NOMO-1 treated with dmso at 0.1 percent for 144 hours (cell line): ENCODE measurements around the gene CAMTA1.
A peak's percentile ranks its signal among the peaks of the same experiment; 100 is the strongest.

Experiments
- DNase-seq: peaks from one replicate; lab custom pipeline; 2025; ENCODE audit not compliant: unreplicated experiment; lab: John Stamatoyannopoulos, UW

CAMTA1 gene

GRCh38 chr1:7178336-7178735, 393.1 kb downstream of the CAMTA1 start:
- DNase-seq = no peak

DNA sequence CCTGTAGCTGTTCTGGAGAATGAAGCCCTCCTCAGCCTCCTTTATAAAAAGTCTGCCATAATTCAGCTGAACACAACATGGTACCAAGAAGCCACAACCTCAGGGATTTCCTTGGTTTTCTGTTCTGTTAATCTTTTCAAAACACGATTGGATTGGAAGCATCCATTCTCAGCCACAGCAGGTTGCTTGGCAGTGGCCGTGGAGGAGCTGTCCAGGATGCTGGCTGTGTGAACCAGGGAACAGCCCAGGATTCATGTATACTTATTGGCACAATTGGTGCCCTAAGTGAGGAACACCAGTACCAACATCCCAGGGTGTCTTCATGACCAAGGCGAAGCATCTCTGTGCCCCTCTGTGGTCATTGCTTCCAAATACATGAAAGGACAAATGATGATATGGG, 393.5 kb downstream of the CAMTA1 start:
- no peak for DNase-seq

DNA sequence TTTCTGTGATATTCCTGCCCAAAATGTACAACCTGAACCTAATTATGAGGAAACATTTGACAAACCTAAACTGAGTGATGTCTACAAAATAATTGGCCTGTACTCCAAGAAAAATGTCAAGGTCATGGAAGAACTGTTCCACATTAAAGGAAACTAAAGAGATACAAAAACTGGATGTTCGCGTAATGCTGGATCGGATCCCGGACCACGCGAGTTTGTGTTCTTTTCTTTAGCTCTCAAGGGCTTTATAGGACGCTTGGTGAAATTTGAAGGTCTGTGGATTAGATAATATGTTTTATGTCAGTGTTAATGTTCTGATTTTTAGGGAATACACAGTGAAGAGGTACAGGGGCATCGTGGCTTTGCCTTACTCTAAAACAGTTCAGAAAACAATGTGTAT, 400.5 kb downstream of the CAMTA1 start:
- no peak for DNase-seq

DNA sequence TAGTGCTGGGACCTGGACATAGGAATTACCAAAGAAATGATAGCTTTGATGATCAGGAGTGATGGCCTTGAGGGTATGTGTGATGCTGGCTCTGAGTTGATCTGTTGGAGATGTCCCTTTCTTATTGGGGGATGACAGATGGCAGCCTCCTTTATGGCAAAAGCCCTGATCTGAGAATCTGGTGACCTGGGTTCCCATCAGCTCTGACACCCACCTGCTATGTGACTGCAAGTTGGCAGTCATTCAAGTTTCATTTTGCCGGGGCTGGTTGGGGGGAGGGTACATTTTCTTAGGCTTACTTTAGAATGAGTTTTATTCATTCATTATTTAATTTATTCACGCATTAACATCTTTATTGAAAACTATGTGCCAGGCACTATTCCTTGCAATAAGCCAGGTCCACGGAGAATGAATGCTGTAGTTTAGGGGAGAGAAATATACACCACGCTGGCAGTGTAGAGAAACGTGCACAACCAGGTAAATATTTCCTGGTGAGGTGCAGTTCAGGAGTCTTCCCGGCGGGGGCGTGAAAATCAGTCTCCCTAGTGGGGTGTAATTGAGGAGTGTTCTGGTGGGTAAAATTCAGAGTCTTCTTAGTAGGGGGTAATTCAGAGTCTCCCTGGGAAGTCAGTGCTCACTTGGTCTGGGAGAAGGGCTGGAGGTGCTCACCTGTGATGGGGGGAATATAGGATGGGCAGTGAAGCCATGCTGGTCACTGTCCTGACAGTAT, 401.3 kb downstream of the CAMTA1 start:
- no peak for DNase-seq

DNA sequence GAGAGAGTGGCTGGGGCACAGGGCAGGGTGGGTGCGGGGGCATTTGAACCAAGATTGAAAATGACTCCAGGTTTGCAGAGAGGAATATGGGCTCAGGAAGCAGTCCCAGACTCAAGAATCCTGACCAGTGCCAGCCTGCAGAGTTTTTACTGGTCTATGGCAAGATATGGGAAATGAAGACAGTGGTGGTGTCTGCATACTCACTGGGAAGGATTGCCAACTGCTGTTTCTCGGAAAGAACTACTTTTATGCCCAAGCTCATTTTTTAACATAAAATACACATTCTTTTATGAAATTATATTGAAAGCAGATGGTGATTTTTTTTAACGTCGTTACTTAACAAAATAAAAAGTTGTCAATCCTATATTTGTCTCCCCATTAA, 401.8 kb downstream of the CAMTA1 start:
- no peak for DNase-seq

DNA sequence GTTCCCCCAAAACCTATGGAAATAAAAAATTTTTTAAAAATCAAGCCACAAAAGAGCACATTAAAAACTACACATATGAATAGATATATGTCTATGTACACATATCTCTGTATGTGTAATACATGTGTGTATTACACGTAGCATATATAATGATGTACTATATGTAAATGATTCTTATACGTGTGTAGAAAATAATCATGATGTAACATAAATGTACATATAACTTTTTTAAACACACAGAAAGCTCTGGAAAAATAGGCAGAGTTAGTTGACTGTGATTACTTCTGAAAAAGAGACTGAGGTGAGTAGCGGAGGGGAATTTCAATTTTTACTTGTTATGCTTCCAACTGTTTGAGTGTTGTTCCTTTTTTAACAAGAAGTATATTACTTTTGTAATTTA, 405.0 kb downstream of the CAMTA1 start:
- no peak for DNase-seq

- DNase-seq = no peak
Measured at GRCh38 chr1:7192453-7192852, 407.2 kb downstream of the CAMTA1 start.

DNA sequence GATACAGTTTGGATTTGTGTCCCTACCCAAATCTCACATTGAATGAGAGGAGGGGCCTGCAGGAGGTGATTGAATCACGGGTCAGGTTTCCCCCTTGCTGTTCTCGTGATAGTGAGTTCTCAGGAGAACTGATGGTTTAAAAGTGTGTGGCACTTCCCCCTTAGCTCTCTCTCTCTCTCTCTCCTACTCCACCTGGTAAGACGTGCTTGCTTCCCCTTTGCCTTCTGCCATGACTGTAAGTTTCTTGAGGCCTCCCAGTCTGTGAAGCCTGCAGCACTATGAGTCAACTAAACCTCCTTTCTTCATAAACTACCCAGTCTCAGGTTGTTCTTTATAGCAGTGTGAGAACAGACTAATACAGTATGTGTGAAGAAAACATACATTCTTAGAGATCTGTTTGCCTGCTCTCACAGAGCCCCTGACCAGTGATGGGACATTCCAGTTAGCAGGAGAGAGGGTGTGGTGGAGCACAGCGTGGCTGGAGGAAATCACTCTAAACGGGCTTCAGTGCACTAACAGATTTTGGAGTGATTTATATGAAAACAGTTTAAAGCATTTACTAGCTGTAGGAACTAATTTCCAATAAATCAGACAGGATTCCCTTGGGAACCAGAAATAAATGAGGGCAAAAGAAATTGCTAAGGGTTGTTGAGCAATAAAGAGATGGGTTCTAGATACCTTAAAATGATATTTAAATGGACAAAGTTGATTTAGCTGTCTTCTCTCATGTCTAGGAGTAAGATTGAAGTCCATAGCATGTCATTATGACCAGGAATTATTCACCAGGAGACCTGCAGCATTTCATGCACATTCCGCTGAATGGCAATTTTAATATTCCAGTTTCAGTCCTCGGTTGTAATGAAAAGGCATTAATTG, 411.0 kb downstream of the CAMTA1 start:
- no peak for DNase-seq

DNA sequence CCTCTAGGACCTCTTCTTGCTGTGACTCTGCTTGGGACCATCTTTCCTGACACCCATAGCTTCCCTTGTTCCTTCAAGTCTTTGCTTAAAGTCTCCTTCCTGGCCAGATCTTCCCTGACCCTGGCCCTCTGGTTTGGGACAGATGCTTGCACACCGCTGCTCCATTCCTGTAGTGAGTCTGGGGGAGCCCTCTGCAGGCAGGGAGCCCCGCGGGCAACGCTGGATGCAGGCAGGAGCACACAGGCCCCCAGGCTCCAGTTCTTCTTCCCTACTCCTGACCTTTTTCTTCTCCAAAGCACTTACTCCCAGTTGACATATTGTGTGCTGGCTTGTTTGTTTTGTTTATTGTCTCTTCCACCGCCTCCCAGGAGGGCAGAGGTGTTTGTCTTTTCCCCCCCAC, 413.4 kb downstream of the CAMTA1 start:
- DNase-seq = no peak

DNA sequence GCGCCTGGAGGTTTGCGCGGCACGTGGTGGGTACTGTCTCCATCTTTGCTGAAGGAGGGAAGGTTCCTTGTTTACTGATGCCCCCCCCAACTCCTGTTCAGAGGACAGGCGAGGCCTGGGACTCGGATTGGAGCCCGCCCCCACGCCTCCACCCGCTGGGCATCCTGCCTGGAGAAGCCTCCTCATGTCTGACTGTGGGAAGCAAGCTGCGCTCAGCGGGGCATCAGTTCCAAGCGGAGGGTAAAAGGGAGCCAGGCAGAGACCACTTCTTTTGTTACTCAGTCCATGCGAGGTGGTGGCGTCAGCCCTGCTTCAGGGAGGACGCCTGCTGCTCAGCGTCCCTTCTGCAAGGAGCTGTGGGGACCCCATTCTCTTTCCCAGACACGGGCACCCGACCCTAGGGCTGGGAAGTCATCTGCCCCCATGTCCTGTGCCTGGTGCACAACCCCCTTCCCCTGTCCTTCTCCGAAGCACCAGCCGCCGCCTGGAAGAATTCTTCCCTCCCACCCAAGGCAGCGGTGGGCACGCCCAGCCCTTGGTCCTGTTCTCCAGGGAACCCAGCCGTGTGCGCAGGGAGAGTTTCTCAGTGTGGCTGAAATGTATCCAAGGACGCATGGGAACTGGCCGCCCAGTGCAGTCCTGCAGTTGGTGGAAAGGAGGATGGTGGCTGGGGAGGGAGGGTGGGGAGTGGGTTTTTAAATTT, 414.0 kb downstream of the CAMTA1 start:
- no peak for DNase-seq

GRCh38 chr1:7207875-7208646, 422.8 kb downstream of the CAMTA1 start:
- DNase-seq = peak; percentile 14

DNA sequence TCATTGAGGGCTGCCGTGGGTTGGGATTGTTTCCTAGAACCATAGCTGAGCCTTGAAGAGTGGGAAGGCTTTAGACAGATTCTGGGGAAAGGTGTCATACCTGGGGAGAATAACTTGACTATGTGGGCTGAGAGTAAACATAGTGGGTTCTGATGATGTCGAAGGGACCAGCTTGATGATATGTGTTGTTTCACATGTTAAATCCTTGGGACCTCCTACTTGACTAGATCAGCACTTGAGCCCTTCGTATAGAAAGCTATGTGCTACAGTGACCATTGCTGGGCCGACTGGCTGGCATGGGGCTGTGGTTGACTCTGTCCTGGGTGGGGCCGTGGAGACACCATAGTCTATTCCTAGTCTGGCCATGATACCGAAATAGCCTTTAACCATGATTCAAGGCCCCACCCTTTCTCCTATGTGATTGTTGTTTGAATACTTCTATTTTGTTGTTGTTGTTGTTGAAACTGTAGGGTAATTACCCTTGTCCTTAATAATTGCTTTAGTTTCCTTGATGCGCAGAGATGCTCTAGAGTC, 423.5 kb downstream of the CAMTA1 start:
- DNase-seq = no peak

- no peak for DNase-seq
Measured at GRCh38 chr1:7209336-7209735, 424.1 kb downstream of the CAMTA1 start.

DNA sequence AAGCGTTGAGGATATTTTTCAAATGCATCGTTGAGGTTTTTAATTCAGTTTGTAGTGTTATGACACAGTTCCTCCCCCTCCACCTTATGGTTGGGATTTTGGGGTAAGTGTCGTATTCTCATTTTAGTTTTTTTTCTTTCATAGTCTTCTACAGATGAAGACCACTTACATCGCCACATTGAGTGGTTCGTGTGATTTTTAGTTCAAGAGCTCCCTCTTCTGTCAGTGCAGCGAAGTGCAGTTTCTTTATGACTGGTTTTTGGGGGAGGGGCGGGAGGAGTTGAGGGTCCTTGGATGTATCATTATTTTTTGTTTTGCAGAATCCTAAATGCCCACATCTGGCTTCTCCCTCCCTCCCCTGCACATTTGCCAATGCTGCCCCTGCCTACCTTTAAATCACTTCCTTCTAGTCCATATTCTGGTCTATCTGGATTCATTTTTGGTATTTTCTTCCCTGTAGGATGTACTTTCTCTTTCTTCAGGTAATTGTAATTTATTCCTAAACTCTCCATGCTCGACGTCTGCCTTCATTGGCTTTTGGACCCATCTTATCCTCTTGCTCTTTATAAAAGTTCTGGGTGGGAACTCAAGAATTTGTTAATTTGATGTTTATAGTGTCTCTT, 433.1 kb downstream of the CAMTA1 start:
- DNase-seq = peak; percentile 5

- no peak for DNase-seq
Measured at GRCh38 chr1:7219031-7219430, 433.8 kb downstream of the CAMTA1 start.

DNA sequence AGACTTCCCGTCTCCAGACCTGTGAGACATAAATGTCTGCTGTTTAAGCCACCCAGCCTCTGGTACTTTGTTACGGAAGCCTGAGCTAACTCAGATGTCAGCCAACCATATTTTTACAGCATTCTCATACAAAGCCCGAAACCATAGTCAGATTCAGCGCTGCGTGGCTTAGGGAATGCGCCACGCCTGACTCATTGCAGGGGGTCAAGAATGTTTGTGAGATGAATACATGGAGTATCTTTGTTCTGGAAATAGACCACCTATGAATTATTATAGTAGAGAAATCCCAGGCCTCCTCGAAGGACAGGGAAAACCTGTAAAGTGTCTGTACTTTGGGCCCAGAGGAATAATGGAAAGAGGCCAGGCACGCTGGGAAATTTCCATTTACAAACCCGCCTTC, 434.8 kb downstream of the CAMTA1 start:
- DNase-seq = no peak

DNA sequence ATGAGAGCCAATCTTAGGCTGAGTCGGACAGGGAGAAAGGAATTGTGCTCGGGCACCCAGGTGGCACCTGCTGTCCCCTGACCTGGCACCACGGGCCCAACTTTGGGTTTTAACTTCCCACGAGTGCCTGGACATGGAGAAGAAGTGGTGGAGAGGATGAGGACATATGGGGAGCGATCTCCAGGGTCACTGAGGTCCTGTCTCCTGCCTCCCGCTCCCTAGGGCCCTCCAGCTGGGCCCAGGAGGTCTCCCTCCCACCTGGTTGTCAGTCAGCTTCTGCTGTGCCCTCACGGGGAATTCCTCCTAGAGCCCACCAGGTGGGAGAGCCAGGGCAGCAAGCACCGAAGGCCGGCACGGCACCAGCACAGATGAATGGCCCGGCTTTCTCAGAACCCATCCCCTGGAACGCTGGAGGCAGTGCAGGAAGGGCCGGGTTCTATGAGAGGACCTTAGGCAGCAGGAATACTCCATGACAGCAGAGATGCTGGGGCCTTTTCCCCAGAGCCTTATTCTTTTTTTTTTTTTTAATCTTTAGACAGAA, 435.5 kb downstream of the CAMTA1 start:
- no peak for DNase-seq

GRCh38 chr1:7221826-7222694, 436.8 kb downstream of the CAMTA1 start:
- no peak for DNase-seq

- DNase-seq = no peak
Measured at GRCh38 chr1:7222695-7223015, 437.4 kb downstream of the CAMTA1 start.
